IMR-90 (cell line): Measurements from ENCODE around the gene SIGLEC7.

Source experiments
- FOS ChIP-seq: fragments of 150-350 bp; IDR thresholded peaks from 2 replicates; pipeline ENCODE4 v1.6.1; 2016; ENCODE audit warnings: low read depth, low read length
- MAZ ChIP-seq: IDR thresholded peaks from 2 replicates; pipeline ENCODE4 v1.6.1; 2012; ENCODE audit warnings: low read depth, mild to moderate bottlenecking, low read length, improper control_type of control experiment, moderate library complexity, borderline replicate concordance
- MXI1 ChIP-seq: IDR thresholded peaks from 2 replicates; pipeline ENCODE4 v1.6.1; 2012; ENCODE audit warnings: low read depth, mild to moderate bottlenecking, low read length, moderate library complexity, borderline replicate concordance
- NFE2L2 ChIP-seq: fragments of 150-350 bp; IDR thresholded peaks from 2 replicates; pipeline ENCODE4 v1.6.1; 2016; ENCODE audit warnings: low read depth, mild to moderate bottlenecking, low read length
- POLR2A ChIP-seq: IDR thresholded peaks from 2 replicates; pipeline ENCODE4 v1.6.1; 2012; ENCODE audit warnings: mild to moderate bottlenecking, low read depth, low read length
- RAD21 ChIP-seq: IDR thresholded peaks from 2 replicates; pipeline ENCODE4 v1.6.1; 2012; ENCODE audit warnings: low read length, improper control_type of control experiment
- RCOR1 ChIP-seq: IDR thresholded peaks from 2 replicates; pipeline ENCODE4 v1.6.1; 2012; ENCODE audit warnings: mild to moderate bottlenecking, low read length, improper control_type of control experiment; ENCODE audit not compliant: insufficient replicate concordance
- TF ChIP-seq, protein P1 (sequence below): conservative IDR thresholded peaks from 2 replicates; pipeline ENCODE4 v1.5.1; 2012; ENCODE audit warnings: mild to moderate bottlenecking, low read depth, low read length, improper control_type of control experiment
- TF ChIP-seq, protein P2 (sequence below): fragments of 150-350 bp; IDR thresholded peaks from 2 replicates; pipeline ENCODE4 v1.6.1; 2017; ENCODE audit warnings: mild to moderate bottlenecking, antibody characterized with exemption, low read length, low read depth

GRCh38 chr19:51185069-51185867, 43.2 kb downstream of the SIGLEC7 start:
- TF ChIP-seq, protein P1, sequence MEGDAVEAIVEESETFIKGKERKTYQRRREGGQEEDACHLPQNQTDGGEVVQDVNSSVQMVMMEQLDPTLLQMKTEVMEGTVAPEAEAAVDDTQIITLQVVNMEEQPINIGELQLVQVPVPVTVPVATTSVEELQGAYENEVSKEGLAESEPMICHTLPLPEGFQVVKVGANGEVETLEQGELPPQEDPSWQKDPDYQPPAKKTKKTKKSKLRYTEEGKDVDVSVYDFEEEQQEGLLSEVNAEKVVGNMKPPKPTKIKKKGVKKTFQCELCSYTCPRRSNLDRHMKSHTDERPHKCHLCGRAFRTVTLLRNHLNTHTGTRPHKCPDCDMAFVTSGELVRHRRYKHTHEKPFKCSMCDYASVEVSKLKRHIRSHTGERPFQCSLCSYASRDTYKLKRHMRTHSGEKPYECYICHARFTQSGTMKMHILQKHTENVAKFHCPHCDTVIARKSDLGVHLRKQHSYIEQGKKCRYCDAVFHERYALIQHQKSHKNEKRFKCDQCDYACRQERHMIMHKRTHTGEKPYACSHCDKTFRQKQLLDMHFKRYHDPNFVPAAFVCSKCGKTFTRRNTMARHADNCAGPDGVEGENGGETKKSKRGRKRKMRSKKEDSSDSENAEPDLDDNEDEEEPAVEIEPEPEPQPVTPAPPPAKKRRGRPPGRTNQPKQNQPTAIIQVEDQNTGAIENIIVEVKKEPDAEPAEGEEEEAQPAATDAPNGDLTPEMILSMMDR = no peak
- no peak for TF ChIP-seq RAD21
- no peak for TF ChIP-seq RCOR1
- TF ChIP-seq, protein P2, sequence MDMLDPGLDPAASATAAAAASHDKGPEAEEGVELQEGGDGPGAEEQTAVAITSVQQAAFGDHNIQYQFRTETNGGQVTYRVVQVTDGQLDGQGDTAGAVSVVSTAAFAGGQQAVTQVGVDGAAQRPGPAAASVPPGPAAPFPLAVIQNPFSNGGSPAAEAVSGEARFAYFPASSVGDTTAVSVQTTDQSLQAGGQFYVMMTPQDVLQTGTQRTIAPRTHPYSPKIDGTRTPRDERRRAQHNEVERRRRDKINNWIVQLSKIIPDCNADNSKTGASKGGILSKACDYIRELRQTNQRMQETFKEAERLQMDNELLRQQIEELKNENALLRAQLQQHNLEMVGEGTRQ = no peak
- TF ChIP-seq POLR2A = no peak
- TF ChIP-seq MXI1 = no peak
- no peak for TF ChIP-seq MAZ
- no peak for TF ChIP-seq NFE2L2
- TF ChIP-seq FOS = no peak
